Measurements from ENCODE around the gene MUC13.

MUC13 gene

GRCh38 chr3:124896824-124897526 lies 37.6 kb downstream of the MUC13 start:
- no peak for DNase-seq (ENCODE audit: low read depth in 2 of 2)

- DNase-seq (ENCODE audit: low read depth in 2 of 2), result no peak
Observed at GRCh38 chr3:124895756-124896155, 38.8 kb downstream of the MUC13 start.

GRCh38 chr3:124893526-124893925 lies 41.0 kb downstream of the MUC13 start:
- DNase-seq (ENCODE audit: low read depth in 2 of 2), result no peak

- no peak for DNase-seq (ENCODE audit: low read depth in 2 of 2)
Observed at GRCh38 chr3:124890573-124891190, 43.9 kb downstream of the MUC13 start.

- DNase-seq (ENCODE audit: low read depth in 2 of 2), result no peak
Observed at GRCh38 chr3:124888482-124889441, 45.8 kb downstream of the MUC13 start.

GRCh38 chr3:124887932-124888298 lies 46.6 kb downstream of the MUC13 start:
- no peak for DNase-seq (ENCODE audit: low read depth in 2 of 2)

GRCh38 chr3:124887177-124887931 lies 47.2 kb downstream of the MUC13 start, which contains the start of gene ITGB5:
TSS of gene ITGB5 (minus strand) at chr3:124887365. CDS start at chr3:124887000, 365 bp downstream.
- DNase-seq (ENCODE audit: low read depth in 2 of 2), result peak in 1 of 2 donors; percentile 28

- DNase-seq (ENCODE audit: low read depth in 2 of 2), result peak; percentile 5 to 28
Observed at GRCh38 chr3:124886168-124887056, 48.1 kb downstream of the MUC13 start.

- no peak for DNase-seq (ENCODE audit: low read depth in 2 of 2)
Observed at GRCh38 chr3:124885466-124886167, 48.9 kb downstream of the MUC13 start.

- no peak for DNase-seq (ENCODE audit: low read depth in 2 of 2)
Observed at GRCh38 chr3:124884474-124885101, 50.0 kb downstream of the MUC13 start.

- no peak for DNase-seq (ENCODE audit: low read depth in 2 of 2)
Observed at GRCh38 chr3:124883766-124884473, 50.6 kb downstream of the MUC13 start.

- DNase-seq (ENCODE audit: low read depth in 2 of 2), result no peak
Observed at GRCh38 chr3:124882816-124883747, 51.5 kb downstream of the MUC13 start.

GRCh38 chr3:124881976-124882697 lies 52.4 kb downstream of the MUC13 start:
- no peak for DNase-seq (ENCODE audit: low read depth in 2 of 2)

GRCh38 chr3:124879337-124879680 lies 55.2 kb downstream of the MUC13 start:
- DNase-seq (ENCODE audit: low read depth in 2 of 2), result no peak

GRCh38 chr3:124878561-124879336 lies 55.8 kb downstream of the MUC13 start:
- DNase-seq (ENCODE audit: low read depth in 2 of 2), result no peak

- DNase-seq (ENCODE audit: low read depth in 2 of 2), result no peak
Observed at GRCh38 chr3:124877674-124878073, 56.9 kb downstream of the MUC13 start.
